GM06990 (cell line): ENCODE measurements around the gene NPAS4.

Experiments used
- DNase-seq: peaks from one replicate; pipeline ENCODE4 v3.0.0-alpha.2; 2011; ENCODE audit not compliant: insufficient read length; ENCODE audit errors: extremely low read depth
- H3K27me3 ChIP-seq: replicated peaks from 2 replicates; pipeline ENCODE4 v1.6.0; 2011; ENCODE audit warnings: low read length; ENCODE audit not compliant: control insufficient read depth, insufficient read depth
- H3K36me3 ChIP-seq: 2 replicates; pipeline ENCODE4 v1.5.1; 2011; ENCODE audit warnings: low read length; ENCODE audit not compliant: control insufficient read depth, insufficient read depth
- H3K4me3 ChIP-seq: replicated peaks from 2 replicates; pipeline ENCODE4 v1.5.1; 2011; ENCODE audit warnings: low read depth, mild to moderate bottlenecking, control low read depth, low read length
- TF ChIP-seq, protein P1 (sequence below): IDR thresholded peaks from 2 replicates; pipeline ENCODE4 v1.5.1; 2011; ENCODE audit warnings: low read length, control low read depth, mild to moderate bottlenecking, inconsistent platforms; ENCODE audit not compliant: insufficient read depth, poor library complexity, severe bottlenecking

Gene NPAS4

DNA sequence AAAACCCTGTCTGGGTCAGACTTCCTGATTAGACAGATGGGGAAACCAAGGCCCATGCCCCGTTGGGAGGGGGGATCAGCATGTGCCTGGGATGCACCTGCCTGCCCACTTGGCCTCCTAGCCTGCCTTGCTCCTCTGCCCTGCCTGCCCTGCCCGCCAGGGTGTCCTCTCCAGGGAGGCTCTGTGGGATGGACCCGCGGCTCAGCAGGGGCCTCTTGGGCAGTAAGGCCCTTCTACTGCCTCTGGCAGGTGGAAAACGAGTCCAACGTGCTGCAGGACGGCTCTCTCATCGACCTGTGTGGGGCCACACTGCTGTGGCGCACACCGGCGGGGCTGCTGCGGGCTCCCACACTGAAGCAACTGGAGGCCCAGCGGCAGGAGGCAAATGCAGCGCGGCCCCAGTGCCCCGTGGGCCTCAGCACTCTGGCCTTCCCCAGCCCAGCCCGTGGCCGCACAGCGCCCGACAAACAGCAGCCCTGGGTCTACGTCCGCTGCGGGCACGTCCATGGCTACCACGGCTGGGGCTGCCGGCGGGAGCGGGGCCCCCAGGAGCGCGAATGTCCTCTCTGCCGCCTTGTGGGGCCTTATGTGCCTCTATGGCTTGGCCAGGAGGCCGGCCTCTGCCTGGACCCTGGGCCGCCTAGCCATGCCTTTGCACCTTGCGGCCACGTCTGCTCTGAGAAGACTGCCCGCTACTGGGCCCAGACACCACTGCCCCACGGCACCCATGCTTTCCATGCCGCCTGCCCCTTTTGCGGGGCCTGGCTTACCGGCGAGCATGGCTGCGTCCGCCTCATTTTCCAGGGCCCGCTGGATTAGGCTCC, 54.7 kb downstream of the NPAS4 start:
- no peak overlapping the region for H3K4me3 ChIP-seq
- TF ChIP-seq, protein P1, sequence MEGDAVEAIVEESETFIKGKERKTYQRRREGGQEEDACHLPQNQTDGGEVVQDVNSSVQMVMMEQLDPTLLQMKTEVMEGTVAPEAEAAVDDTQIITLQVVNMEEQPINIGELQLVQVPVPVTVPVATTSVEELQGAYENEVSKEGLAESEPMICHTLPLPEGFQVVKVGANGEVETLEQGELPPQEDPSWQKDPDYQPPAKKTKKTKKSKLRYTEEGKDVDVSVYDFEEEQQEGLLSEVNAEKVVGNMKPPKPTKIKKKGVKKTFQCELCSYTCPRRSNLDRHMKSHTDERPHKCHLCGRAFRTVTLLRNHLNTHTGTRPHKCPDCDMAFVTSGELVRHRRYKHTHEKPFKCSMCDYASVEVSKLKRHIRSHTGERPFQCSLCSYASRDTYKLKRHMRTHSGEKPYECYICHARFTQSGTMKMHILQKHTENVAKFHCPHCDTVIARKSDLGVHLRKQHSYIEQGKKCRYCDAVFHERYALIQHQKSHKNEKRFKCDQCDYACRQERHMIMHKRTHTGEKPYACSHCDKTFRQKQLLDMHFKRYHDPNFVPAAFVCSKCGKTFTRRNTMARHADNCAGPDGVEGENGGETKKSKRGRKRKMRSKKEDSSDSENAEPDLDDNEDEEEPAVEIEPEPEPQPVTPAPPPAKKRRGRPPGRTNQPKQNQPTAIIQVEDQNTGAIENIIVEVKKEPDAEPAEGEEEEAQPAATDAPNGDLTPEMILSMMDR = no peak
- no peaks in the 10 kb centered on the region for H3K27me3 ChIP-seq
- no peak for DNase-seq
- H3K36me3 ChIP-seq = no peaks in the 10 kb centered on the region; the same call in none of the 2 replicates
